ENCODE results near the gene CTRL.

CTRL gene

DNA sequence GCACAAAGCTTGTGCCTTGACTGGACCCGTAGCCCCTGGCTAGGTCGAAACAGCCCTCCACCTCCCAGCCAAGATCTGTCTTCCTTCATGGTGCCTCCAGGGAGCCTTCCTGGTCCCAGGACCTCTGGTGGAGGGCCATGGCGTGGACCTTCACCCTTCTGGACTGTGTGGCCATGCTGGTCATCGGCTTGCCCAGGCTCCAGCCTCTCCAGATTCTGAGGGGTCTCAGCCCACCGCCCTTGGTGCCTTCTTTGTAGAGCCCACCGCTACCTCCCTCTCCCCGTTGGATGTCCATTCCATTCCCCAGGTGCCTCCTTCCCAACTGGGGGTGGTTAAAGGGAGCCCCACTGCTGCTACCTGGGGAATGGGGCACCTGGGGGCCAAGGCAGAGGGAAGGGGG lies 3.5 kb downstream of the CTRL start:
- H3K4me3 ChIP-seq (ENCODE audit: low read depth, low read length) = no peak overlapping the region
- TF ChIP-seq, protein P1, sequence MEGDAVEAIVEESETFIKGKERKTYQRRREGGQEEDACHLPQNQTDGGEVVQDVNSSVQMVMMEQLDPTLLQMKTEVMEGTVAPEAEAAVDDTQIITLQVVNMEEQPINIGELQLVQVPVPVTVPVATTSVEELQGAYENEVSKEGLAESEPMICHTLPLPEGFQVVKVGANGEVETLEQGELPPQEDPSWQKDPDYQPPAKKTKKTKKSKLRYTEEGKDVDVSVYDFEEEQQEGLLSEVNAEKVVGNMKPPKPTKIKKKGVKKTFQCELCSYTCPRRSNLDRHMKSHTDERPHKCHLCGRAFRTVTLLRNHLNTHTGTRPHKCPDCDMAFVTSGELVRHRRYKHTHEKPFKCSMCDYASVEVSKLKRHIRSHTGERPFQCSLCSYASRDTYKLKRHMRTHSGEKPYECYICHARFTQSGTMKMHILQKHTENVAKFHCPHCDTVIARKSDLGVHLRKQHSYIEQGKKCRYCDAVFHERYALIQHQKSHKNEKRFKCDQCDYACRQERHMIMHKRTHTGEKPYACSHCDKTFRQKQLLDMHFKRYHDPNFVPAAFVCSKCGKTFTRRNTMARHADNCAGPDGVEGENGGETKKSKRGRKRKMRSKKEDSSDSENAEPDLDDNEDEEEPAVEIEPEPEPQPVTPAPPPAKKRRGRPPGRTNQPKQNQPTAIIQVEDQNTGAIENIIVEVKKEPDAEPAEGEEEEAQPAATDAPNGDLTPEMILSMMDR (IDR thresholded peaks at IDR 0.05; ENCODE audit: low read depth, low read length, missing control alignments) = no peak
- DNase-seq (ENCODE audit: low read depth) = no peak

DNA sequence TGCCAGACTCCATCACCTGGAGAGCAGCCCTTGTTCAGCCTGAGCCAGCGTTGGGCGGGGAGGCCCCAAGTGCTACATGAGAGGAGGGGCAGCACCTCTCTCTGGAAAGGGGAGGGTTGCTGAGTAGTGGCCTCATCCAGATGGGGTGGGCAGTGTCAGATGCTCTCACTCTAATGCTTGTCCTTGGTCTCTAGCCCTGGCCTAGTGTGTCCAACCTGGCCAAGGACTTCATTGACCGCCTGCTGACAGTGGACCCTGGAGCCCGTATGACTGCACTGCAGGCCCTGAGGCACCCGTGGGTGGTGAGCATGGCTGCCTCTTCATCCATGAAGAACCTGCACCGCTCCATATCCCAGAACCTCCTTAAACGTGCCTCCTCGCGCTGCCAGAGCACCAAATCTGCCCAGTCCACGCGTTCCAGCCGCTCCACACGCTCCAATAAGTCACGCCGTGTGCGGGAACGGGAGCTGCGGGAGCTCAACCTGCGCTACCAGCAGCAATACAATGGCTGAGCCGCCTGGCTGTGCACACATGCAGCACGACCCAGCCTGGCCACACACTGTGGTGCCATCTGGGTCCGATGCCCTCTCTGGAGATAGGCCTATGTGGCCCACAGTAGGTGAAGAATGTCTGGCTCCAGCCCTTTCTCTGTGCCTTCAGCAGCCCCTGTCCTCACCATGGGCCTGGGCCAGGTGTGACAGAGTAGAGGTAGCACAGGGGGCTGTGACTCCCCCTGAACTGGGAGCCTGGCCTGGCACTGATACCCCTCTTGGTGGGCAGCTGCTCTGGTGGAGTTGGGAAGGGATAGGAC lies 4.3 kb downstream of the CTRL start:
- DNase-seq (ENCODE audit: low read depth) = no peak
- no peak overlapping the region for H3K4me3 ChIP-seq (ENCODE audit: low read depth, low read length)
- TF ChIP-seq, protein P1 (IDR thresholded peaks at IDR 0.05; ENCODE audit: low read depth, low read length, missing control alignments) = no peak

DNA sequence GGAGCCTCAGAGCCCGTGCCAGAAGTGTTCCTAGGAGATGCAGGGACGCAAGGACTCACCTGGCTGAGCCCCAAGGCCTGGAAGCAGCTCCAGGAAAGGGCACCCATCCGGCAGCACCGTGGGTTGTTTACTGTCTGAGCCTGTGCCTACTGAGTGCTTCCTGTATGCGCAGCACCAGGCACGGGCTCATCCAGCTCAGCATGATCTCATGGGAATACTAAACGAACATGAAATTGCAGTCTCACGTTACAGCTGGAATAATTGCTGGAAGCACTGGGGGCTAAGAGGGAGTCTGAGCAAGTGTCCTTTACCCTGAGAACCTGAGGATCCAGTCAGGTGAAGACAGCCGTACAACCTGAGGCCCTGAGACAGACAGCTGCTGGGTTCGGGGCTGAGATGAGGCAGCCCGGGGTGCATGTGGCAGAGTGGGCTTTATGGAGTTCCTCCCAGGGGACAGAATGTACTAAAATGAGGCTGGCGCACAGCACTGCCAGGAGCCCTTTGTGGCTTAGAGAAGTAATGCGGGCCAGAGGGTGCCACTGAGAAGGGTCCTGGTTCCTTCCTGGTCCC lies 5.4 kb downstream of the CTRL start:
- TF ChIP-seq, protein P1 (IDR thresholded peaks at IDR 0.05; ENCODE audit: low read depth, low read length, missing control alignments) = peak; percentile 10
- DNase-seq (ENCODE audit: low read depth) = no peak
- no peak overlapping the region for H3K4me3 ChIP-seq (ENCODE audit: low read depth, low read length)

DNA sequence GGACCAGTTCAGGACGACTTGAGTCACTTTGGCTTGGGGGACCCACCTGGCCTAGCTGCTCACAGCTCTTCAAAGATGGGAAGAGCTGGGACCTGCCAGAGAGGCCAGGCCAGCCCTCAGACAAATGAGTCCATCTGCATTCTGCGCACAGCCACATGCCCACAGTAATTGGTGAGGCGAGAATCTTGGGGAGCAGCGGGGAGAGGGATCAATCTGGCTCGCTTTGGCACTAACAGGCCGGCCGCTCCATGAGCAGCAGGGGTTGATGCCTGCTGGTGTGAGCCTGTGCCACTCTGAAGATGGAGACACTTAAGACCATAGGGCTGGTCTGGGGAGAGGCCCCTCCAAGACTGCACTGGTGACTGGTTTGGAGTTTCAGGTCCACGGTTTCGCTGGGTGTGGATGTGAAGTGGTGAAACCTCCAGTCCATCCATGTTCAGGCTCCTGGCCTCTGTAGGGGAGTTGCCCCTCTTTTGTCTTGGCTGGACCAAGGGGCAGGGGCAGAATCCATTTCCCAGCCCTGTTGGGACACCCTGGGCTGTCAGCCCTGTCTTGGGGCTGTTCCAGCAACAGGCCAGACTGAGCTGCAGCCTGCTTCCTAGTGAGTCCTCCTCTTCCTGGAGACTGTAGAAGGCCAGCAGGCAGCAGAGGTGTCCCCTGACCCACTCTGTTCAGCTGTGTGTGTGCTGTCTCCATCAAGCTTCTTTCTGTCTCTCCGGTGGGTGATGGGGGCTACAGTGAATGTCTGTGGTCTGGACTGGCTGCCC lies 7.3 kb downstream of the CTRL start:
- TF ChIP-seq, protein P1 (IDR thresholded peaks at IDR 0.05; ENCODE audit: low read depth, low read length, missing control alignments) = no peak
- DNase-seq (ENCODE audit: low read depth) = no peak
- no peak overlapping the region for H3K4me3 ChIP-seq (ENCODE audit: low read depth, low read length)

DNA sequence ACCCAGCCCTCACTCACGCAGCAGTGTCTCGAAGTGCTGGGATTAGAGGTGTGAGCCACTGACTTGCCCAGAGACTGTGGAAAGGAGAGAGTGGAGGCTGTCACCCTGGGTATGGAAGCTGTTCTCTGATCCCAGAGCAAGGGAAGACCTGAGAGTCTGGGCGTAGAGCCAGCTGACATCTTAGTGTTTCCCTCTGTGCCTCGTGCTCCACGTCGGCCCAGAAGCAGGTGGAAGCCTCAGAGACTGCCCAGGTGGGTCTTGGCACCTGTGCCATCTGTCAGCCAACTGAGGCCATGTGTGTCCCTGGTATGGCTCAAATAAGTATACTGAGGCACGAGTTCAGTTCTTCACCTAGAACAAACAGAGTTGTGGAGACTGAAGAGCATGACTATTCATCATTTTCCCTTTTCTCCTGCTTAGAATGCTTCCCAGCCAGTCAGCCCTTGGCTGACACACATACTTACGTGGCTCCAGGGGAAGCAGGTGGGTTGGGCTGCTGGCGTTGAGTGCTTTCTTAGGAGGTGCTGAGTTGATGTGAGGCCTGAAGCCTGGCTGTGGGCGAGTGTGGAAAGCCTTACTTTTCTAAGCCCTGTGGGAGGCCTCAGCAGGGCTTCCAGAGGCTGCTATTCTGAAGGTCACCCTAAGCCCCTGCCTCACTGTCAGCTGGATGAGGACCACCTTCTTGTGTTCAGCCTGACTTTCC lies 8.1 kb downstream of the CTRL start:
- no peak for DNase-seq (ENCODE audit: low read depth)
- no peak overlapping the region for H3K4me3 ChIP-seq (ENCODE audit: low read depth, low read length)
- TF ChIP-seq, protein P1 (IDR thresholded peaks at IDR 0.05; ENCODE audit: low read depth, low read length, missing control alignments) = no peak

DNA sequence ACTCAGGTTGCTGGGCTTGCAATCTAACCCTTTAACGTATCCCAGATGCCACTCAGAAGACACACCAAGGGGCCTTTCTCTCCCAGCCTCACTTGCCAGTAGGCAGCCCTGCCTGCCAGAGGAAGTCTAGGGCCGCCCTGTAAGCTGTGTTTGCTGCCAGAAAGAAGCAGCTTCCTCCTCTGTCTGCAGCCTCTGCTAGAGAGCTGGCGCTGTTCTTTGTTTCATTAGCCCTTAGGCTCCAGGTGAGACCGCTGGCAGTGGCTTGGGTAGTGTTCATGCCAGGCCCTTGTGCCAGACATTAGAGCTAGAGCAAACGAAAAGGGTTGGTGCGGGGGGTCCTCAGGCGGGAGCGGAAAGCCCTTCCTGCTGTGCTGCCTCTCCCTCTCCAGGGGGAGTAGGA lies 8.9 kb downstream of the CTRL start:
- TF ChIP-seq, protein P1 (IDR thresholded peaks at IDR 0.05; ENCODE audit: low read depth, low read length, missing control alignments) = no peak
- no peak overlapping the region for H3K4me3 ChIP-seq (ENCODE audit: low read depth, low read length)
- DNase-seq (ENCODE audit: low read depth) = no peak

Data from GM12864 (cell line).